ENCODE results near the gene SIRT2.

SIRT2 gene

GRCh38 chr19:38920602-38921419, 21.4 kb upstream of the SIRT2 start:
- no peak for DNase-seq (ENCODE audit: low read depth in 2 of 2)

- no peak for DNase-seq (ENCODE audit: low read depth in 2 of 2)
Measured at GRCh38 chr19:38919837-38920601, 20.6 kb upstream of the SIRT2 start.

- DNase-seq (ENCODE audit: low read depth in 2 of 2), result no peak
Measured at GRCh38 chr19:38918526-38918925, 19.1 kb upstream of the SIRT2 start.

- DNase-seq (ENCODE audit: low read depth in 2 of 2), result no peak
Measured at GRCh38 chr19:38917921-38918491, 18.6 kb upstream of the SIRT2 start.

GRCh38 chr19:38917516-38917915, 18.1 kb upstream of the SIRT2 start:
- no peak for DNase-seq (ENCODE audit: low read depth in 2 of 2)

- no peak for DNase-seq (ENCODE audit: low read depth in 2 of 2)
Measured at GRCh38 chr19:38915329-38916321, 16.2 kb upstream of the SIRT2 start.

- DNase-seq (ENCODE audit: low read depth in 2 of 2), result no peak
Measured at GRCh38 chr19:38913958-38914357, 14.5 kb upstream of the SIRT2 start.

GRCh38 chr19:38912600-38913514, 13.4 kb upstream of the SIRT2 start:
- no peak for DNase-seq (ENCODE audit: low read depth in 2 of 2)

GRCh38 chr19:38911388-38912001, 12.1 kb upstream of the SIRT2 start:
- no peak for DNase-seq (ENCODE audit: low read depth in 2 of 2)

GRCh38 chr19:38910488-38910887, 11.1 kb upstream of the SIRT2 start:
- no peak for DNase-seq (ENCODE audit: low read depth in 2 of 2)

GRCh38 chr19:38908911-38909310, 9.5 kb upstream of the SIRT2 start:
- no peak for DNase-seq (ENCODE audit: low read depth in 2 of 2)

- no peak for DNase-seq (ENCODE audit: low read depth in 2 of 2)
Measured at GRCh38 chr19:38907670-38908069, 8.3 kb upstream of the SIRT2 start.

- DNase-seq (ENCODE audit: low read depth in 2 of 2), result no peak
Measured at GRCh38 chr19:38907227-38907626, 7.8 kb upstream of the SIRT2 start.

GRCh38 chr19:38905620-38906019, 6.2 kb upstream of the SIRT2 start:
- no peak for DNase-seq (ENCODE audit: low read depth in 2 of 2)

GRCh38 chr19:38904581-38905539, 5.4 kb upstream of the SIRT2 start:
- no peak for DNase-seq (ENCODE audit: low read depth in 2 of 2)

- DNase-seq (ENCODE audit: low read depth in 2 of 2), result no peak
Measured at GRCh38 chr19:38901683-38902082, 2.3 kb upstream of the SIRT2 start.

- DNase-seq (ENCODE audit: low read depth in 2 of 2), result no peak
Measured at GRCh38 chr19:38900743-38901190, 1.3 kb upstream of the SIRT2 start.

- DNase-seq (ENCODE audit: low read depth in 2 of 2), result no peak
Measured at GRCh38 chr19:38900202-38900629, 798 bp upstream of the SIRT2 start.
